T-helper 2 cell (primary cell): ENCODE data around the gene CHKA.
A peak's percentile ranks its signal among the peaks of the same experiment; 100 is the strongest.

Experiments
- DNase-seq, 5 experiments: peaks; one replicate each; pipeline versions ENCODE4 v3.0.0 to v3.0.0-alpha.2; 2012 to 2022

CHKA gene

GRCh38 chr11:68012843-68013610 lies 108.2 kb downstream of the CHKA start:
- DNase-seq = no peak

DNA sequence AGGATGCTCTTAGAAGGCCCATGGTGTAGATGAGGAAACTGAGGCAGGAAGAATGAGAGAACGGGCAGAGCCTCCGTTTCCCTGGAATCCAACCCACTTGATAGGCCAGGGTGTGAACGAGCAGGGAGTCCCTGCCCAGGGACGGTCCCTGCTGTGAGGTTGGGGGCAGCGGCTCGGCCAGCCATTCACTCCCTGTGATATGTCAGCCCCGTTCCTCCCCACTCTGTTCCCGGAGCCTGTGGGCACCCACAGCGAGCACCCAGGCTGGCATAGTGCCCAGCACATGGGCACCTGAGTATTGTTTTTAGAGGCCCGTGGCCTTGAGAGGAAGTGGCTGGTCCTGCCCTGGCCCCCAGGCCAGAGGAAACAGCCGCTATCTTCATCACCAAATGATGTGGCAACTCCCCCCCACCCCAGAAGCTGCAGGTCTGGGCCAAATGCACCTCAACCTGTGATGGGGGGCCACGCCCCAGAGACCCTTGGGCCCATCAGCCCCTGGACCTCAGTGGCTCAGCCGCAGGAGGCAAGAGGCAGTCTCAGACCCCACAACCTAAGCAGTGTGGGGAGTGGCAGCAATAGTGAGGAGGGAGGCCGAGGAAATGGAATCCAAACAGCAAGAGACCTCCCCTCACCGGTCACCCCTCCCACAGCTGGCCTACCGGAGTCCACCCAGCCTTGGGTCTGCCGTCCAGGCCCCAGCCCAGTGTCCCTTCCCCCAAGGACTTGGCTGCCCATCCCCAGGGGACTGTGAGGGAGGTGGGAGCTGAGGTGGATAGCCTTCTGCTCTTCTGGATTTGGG lies 108.9 kb downstream of the CHKA start:
- no peak for DNase-seq

DNA sequence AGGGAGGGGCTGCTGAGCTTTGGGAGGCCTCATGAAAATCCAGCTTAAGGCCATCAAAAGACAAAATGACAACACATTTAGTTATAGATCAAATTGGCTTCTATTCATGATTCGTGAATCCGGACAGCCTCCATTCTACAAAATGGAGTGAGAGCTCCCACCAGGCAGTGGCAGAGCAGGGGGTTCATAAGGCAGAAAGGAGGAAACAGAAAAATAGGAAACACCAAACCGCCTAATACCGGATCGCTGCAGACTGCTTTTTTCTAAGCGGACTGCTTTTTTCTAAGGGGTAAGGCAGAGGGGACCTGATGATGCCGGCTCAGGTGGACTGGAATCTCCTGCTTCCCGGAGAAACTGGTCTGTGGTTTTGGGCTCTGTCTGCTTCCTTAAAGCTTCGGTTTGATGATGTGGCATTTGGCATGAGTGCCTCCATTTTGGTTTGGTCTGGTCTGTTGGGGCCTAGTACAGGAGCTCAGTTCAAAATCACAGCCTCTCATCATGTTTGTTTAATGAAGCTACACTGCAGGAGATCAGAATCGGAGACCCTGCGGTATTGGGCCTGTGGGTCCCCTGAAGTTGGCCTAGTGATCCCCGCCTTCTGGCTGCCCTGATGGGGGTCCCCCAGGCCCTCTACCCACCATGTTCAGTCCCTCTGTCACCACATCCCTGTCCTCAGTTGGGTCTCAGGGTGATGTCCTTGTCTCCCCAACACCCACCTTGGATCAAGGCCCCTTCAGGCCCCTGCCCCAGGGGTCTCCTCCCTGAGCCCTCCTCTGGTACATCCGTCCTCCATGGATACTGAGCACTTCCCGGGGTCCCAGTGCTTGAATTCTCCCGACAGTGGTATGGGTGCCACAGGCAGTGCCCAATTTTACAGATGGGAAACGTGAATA lies 109.9 kb downstream of the CHKA start:
- DNase-seq = no peak

DNA sequence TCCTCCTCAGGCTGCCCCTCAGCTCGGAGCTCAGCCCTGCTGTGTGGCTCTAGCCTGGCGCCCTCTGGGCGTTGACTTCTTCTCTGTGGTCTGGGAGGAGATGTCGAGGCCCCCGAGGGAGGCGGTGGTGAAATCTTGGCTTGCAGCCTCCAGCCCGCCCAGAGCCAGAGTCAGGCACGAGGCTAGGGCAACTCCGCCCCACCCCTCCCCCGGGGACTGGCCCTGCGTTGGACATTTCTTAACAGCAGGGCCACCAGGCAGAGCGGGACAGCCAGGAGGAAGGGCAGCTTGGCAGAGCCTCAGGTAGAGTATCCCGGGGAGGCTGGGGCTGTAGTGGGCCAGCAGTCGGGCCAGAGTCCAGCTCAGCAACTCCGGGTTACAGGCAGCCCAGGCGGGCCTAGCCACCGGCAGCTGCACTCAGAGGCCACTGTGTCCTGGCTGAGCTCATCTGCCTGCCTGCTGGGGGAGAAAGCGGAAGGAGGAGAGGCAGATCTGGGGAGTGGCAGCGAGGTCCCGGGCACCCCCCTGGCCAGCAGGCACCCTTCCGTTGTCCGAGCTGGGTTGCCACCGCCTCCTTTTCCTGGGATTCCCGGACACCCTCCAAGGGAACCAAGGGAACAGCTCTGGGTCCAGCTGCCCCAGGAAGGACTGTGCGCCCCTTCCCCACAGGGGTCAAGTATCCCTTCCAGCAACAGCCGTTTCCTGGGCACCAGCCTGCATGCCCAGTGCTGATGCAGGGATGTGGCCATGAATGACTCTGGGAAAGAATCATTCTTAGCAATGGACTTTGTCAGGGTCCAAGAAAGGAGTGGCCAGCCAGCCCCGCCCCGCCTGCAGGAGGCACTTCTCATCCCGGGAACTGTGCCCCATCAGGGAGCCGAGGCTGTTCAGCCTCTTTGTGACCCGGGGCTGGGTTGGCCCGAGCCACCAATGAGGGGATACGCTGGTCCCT lies 110.8 kb downstream of the CHKA start, which contains the start of gene ALDH3B1:
Gene ALDH3B1, plus strand, starts transcription at position 238 of the 952 bp plus-strand sequence. CDS start 4,971 bp downstream, outside the sequence.
- DNase-seq = no peak

DNA sequence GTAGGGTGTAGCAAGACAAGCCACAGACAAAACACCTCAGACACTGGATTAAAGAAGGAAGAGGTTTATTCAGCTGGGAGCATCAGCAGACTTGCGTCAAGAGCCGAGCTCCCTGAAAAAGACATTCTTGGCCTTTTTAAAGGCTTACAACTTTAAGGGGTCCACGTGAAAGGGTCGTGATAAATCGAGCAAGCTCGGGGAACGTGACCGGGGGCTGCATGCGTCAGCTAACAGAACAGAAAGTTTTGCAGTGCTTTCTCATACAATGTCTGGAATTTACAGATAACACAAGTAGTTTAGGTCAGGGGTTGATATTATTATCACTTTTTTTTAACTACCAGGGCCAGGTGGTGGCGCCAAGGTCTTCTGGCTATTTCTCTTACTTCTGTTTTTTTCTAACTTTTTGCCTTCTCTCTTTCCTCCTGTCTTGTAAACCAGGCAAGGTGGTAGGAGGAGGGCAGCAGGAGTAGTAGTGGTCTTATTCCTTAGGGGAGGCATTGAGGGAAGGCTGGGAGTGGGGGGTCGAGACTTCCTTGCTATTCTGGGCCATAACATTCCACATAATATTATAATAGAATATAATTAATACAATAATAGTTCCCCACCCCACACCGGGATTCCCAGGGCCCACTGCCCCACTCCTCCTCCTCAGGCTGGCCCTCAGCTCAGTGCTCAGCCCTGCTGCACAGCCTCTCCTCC lies 111.6 kb downstream of the CHKA start:
- peak in 1 of 5 experiments; percentile 26 for DNase-seq

DNA sequence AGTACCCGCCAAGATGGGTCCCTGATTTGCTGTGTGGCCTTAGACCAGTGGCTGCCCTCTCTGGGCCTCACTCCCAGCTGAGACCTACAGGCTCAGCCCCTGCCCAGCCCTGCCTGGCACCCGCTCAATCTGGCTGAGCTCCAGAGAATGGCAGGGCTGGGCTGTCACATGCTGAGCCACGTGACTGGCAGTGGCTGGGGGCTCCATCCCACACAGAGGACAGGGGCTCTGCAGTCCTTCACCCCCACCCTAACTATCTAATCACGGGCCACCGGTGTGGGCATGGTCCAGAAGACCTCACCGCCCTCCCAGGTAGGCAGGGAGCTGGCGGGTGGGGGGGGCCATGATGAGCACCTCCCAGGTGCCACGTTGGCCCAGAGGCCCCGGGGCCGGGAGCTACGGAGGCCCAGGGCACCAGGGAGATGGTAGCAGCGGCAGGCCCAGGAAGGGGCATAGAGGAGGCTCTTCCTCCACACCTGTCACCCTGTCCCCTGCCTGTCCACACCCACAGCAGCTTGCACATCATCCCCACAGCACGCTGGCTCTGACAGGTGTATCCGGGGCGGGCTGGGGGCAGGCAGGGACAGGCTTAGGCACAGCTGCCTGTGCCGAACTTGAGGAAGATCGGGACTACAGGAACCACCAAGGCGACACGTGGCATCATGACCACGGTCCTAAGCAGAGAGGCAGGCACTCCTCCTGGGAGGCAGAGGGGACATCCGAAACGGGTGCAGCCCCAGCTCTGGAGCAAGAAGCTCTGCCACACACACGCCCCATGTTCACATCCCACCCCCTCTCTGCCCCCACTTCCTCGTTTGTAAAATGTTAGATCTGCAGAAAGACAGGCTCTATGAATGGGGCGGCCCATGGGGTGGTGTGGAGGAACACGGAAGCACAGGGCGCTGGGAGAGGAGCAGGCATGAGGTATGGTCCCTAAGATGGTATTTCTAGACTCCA lies 112.5 kb downstream of the CHKA start:
- DNase-seq = no peak

- no peak for DNase-seq
Measured at GRCh38 chr11:68007498-68008380, 113.4 kb downstream of the CHKA start.

- no peak for DNase-seq
Measured at GRCh38 chr11:68006606-68007166, 114.5 kb downstream of the CHKA start.

- DNase-seq = no peak
Measured at GRCh38 chr11:68004551-68005335, 116.4 kb downstream of the CHKA start.

- DNase-seq = peak; percentile 51 to 90 (median 67)
Measured at GRCh38 chr11:68003846-68004550, 117.2 kb downstream of the CHKA start, which contains the start of gene UNC93B1. TSS of gene UNC93B1 (minus strand) at chr11:68004097. CDS start at chr11:68004043, 54 bp downstream.

DNA sequence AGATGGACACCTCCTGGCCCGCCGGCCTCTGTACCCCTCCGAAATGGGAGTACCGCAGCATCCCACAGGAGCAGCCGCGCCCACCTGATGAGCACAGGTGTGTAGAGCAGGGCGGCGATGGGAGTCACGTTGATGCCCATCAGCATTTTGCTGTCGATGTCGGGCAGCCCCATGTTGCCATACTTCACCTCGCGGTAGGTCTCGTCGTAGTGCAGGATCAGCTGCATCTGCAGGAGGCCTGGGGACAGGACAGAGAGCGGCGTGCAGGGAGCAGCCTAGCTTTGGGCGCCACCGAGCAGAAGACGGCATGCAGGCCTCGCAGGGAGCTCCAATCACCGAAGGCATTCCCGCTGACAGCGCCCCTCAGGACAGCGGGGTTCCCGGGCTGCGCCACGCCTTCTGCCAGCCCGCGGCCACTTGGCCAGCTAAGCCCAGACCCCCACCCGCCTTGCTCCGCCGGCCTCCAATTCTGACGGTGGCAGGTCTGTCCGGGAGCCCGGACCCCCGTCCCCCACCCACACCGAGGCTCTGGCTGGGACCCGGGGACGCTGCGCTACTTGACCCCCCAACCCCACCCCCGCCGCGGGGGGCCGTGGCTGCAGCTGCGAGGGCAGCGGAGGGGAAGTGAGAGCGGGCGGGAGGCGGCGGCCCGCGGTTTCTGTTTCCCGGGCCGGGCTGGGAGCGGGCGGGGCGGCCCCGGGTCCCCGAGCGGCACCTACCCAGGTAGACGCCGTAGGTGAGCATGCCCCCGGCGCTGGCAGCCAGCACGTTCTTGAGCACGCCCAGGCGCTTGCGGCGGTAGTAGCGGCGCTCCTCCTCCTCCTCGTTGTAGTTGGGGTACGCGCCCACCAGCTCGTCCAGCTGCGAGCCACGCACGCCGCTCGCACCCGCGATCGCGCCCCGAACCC lies 118.0 kb downstream of the CHKA start:
- DNase-seq = peak; percentile 21 to 63 (median 48)
